ENCODE measurements around the gene OR1F1.

DNA sequence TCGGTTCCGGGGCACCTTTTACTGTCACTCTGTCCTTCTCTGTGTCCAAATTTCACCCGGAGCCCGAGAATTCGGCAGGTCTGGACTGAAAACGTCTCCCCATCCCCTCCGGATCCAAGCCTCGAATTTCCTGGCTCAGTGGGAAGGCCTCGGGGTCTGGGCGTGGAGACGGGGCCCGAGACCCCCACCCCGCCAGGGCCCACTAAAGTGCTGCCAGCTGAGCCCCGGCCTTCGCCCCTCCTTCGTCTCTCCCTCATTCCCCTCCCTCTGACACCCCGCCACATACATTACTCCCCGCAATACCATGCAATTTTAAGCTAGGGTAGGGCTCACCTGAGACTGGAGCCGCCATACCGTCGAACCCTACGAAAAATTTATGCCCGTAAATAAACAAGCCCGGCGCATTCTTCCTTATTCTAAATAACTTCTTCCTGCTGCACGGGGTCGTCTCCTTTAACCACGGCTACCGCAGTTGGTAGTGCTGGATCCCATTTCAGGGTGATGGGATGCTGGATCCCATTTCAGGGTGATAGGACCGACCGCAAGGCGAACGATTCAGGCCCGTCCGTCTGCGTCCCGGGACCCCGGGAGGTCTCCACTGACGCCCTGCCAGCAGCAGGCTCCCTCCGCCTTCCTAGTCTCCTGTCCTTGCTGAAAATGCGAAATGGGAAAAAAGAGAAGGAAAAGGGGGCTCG, 4.4 kb upstream of the OR1F1 start:
- TF ChIP-seq EZH2 (IDR thresholded peaks at IDR 0.05; ENCODE audit: low read length, missing control alignments), result no peak
- TF ChIP-seq CTCF (conservative IDR thresholded peaks at IDR 0.05 in 1 of 2, IDR thresholded peaks at IDR 0.05 in 1 of 2; ENCODE audit: low read depth in 1 of 2, low read length in 2 of 2), result no peak

Data from fibroblast of lung (primary cell).